Epithelial cell of proximal tubule (primary cell): Measurements from ENCODE around the gene ACP6. TPM values are rescaled to one million over a fixed set of nuclear protein-coding genes. Genes with fewer than 3 reads are reported as not detected.
A peak's percentile ranks its signal among the peaks of the same experiment; 100 is the strongest.

ENCODE experiments used
- DNase-seq: peaks from one replicate; pipeline ENCODE4 v3.0.0-alpha.2; 2011; ENCODE audit warnings: low read depth
- H3K4me3 ChIP-seq: 2 replicates; pipeline ENCODE4 v1.5.1; 2011; ENCODE audit warnings: low read depth, mild to moderate bottlenecking, low read length
- CTCF ChIP-seq: conservative IDR thresholded peaks from 2 replicates; pipeline ENCODE4 v1.5.1; 2012; ENCODE audit warnings: low read depth, mild to moderate bottlenecking, low read length
- total RNA-seq: library from RNA; depleted of rRNA; stranded (reverse); fragments of >200 nt; gene quantifications from 2 replicates; pipeline ENCODE4 v1.2.3, GENCODE V29; 2015

Gene ACP6
- total RNA-seq, 1 donor from 2014 or later = 11.9 TPM

GRCh38 chr1:147673406-147673805 is 3.1 kb upstream of the ACP6 start:
- TF ChIP-seq CTCF = no peak
- no peak overlapping the region for H3K4me3 ChIP-seq
- DNase-seq = no peak

- peak overlapping the region; percentile 65 for H3K4me3 ChIP-seq
- TF ChIP-seq CTCF = no peak
- DNase-seq = no peak
Measured at GRCh38 chr1:147669469-147670318, 630 bp downstream of the ACP6 start.

GRCh38 chr1:147665521-147665920 is 4.8 kb downstream of the ACP6 start:
- TF ChIP-seq CTCF = peak; percentile 44
- DNase-seq = no peak
- H3K4me3 ChIP-seq = no peak overlapping the region

- no peak for DNase-seq
Measured at GRCh38 chr1:147664206-147664605, 6.1 kb downstream of the ACP6 start.

GRCh38 chr1:147654511-147654910 is 15.8 kb downstream of the ACP6 start:
- no peak for DNase-seq
- TF ChIP-seq CTCF = no peak
- no peak overlapping the region for H3K4me3 ChIP-seq

More at GRCh38 chr1:147664206-147664605, 6.1 kb downstream of the ACP6 start:
- TF ChIP-seq CTCF = no peak
- no peak overlapping the region for H3K4me3 ChIP-seq

- no peak overlapping the region for H3K4me3 ChIP-seq
- TF ChIP-seq CTCF = no peak
- DNase-seq = no peak
Measured at GRCh38 chr1:147652306-147652705, 18.0 kb downstream of the ACP6 start.

- DNase-seq = peak; percentile 63
- peak; percentile 31 for TF ChIP-seq CTCF
- H3K4me3 ChIP-seq = no peak overlapping the region
Measured at GRCh38 chr1:147651466-147651865, 18.9 kb downstream of the ACP6 start.
